HG02884 (cell line): Measurements from ENCODE around the gene KCTD20.

Source experiments
- ATAC-seq: cut with Tn5 transposase; IDR thresholded peaks from one replicate; pipeline ENCODE4 v1.9.1; 2021; ENCODE audit warnings: mild to moderate bottlenecking, moderate library complexity; ENCODE audit not compliant: unreplicated experiment

Gene KCTD20

GRCh38 chr6:36525346-36525745 is 82.5 kb downstream of the KCTD20 start:
- ATAC-seq = no peak

GRCh38 chr6:36526066-36526465 is 83.3 kb downstream of the KCTD20 start:
- no peak for ATAC-seq

GRCh38 chr6:36533321-36533720 is 90.5 kb downstream of the KCTD20 start:
- no peak for ATAC-seq

- ATAC-seq = no peak
Measured at GRCh38 chr6:36536873-36537547, 94.2 kb downstream of the KCTD20 start.

GRCh38 chr6:36539814-36540568 is 97.2 kb downstream of the KCTD20 start:
- ATAC-seq = no peak
